ENCODE measurements around the gene NANP. TPM values are rescaled to one million over a fixed set of nuclear protein-coding genes. Genes with fewer than 3 reads are reported as not detected.

NANP gene
- total and polyA plus RNA-seq, 2 of the 13 experiments (the other 11 are each of a cell fraction or from before 2014, with no cell fraction given), result 8.9 to 21.5 TPM

- peak; percentile 34; the same call in 1 of the 2 replicates for TF ChIP-seq PRDM15 (CRISPR knock-in tag; IDR thresholded peaks at IDR 0.05)
- no peak for TF ChIP-seq TOE1 (CRISPR knock-in tag; IDR thresholded peaks at IDR 0.05)
- 0 out of 2 replicates have a peak, but pooled peaks have one; percentile 16 for TF ChIP-seq ZNF503 (CRISPR knock-in tag; IDR thresholded peaks at IDR 0.05)
- 0 out of 2 replicates have a peak, but pooled peaks have one; percentile 33 for TF ChIP-seq RFX5 (IDR thresholded peaks at IDR 0.05; ENCODE audit: low read depth, low read length)
- no peak; the same call in 1 of the 2 replicates for TF ChIP-seq ZNF570 (CRISPR knock-in tag; IDR thresholded peaks at IDR 0.05; ENCODE audit: borderline replicate concordance)
- TF ChIP-seq ZNF496 (CRISPR knock-in tag; IDR thresholded peaks at IDR 0.05; ENCODE audit: insufficient replicate concordance), result no peak
- no peak; the same call in 1 of the 2 replicates for TF ChIP-seq ZNF362 (CRISPR knock-in tag; IDR thresholded peaks at IDR 0.05; ENCODE audit: borderline replicate concordance)
- no peak for TF ChIP-seq ZBTB34 (CRISPR knock-in tag; IDR thresholded peaks at IDR 0.05)
- TF ChIP-seq ZNF20 (CRISPR knock-in tag; IDR thresholded peaks at IDR 0.05), result no peak
- no peak; the same call in 1 of the 2 replicates for TF ChIP-seq ZSCAN20 (CRISPR knock-in tag; IDR thresholded peaks at IDR 0.05; ENCODE audit: borderline replicate concordance)
- peak; percentile 43; the same call in 1 of the 2 replicates for TF ChIP-seq ZMYM4 (CRISPR knock-in tag; IDR thresholded peaks at IDR 0.05)
- TF ChIP-seq ZHX1 (CRISPR knock-in tag; IDR thresholded peaks at IDR 0.05; ENCODE audit: low read depth), result no peak
- TF ChIP-seq ZNF333 (CRISPR knock-in tag; IDR thresholded peaks at IDR 0.05; ENCODE audit: borderline replicate concordance), result 0 out of 2 replicates have a peak, but pooled peaks have one; percentile 8
- no peak for TF ChIP-seq TAF1 (CRISPR knock-in tag; IDR thresholded peaks at IDR 0.05)
- TF ChIP-seq CCAR2 (optimal IDR thresholded peaks at IDR 0.05; ENCODE audit: low read depth, low read length), result no peak
These were observed 1.2 kb downstream of the NANP start (continued) for GRCh38 chr20:25622450-25623224.

Measured in HepG2 (cell line).